Suppressor macrophage treated with lipopolysaccharide for 4 hours (primary cell): Measurements from ENCODE around the gene HSD17B7.

Experiments used
- DNase-seq: peaks from one replicate; pipeline ENCODE4 v3.0.0-alpha.2; 2020

HSD17B7 gene

GRCh38 chr1:162859191-162859590, 68.7 kb downstream of the HSD17B7 start:
- DNase-seq: no peak

- no peak for DNase-seq
Measured at GRCh38 chr1:162861101-162861500, 70.6 kb downstream of the HSD17B7 start, which contains the start of gene CCDC190. CCDC190 (minus strand) TSS chr1:162861175; CDS start chr1:162859646, 1,529 bp downstream.

GRCh38 chr1:162861625-162862024, 71.1 kb downstream of the HSD17B7 start:
- DNase-seq: no peak
